ENCODE results near the gene NPBWR2.

Gene NPBWR2

GRCh38 chr20:64148581-64148980, 41.2 kb upstream of the NPBWR2 start:
- TF ChIP-seq, protein P1, sequence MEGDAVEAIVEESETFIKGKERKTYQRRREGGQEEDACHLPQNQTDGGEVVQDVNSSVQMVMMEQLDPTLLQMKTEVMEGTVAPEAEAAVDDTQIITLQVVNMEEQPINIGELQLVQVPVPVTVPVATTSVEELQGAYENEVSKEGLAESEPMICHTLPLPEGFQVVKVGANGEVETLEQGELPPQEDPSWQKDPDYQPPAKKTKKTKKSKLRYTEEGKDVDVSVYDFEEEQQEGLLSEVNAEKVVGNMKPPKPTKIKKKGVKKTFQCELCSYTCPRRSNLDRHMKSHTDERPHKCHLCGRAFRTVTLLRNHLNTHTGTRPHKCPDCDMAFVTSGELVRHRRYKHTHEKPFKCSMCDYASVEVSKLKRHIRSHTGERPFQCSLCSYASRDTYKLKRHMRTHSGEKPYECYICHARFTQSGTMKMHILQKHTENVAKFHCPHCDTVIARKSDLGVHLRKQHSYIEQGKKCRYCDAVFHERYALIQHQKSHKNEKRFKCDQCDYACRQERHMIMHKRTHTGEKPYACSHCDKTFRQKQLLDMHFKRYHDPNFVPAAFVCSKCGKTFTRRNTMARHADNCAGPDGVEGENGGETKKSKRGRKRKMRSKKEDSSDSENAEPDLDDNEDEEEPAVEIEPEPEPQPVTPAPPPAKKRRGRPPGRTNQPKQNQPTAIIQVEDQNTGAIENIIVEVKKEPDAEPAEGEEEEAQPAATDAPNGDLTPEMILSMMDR (conservative IDR thresholded peaks at IDR 0.05; ENCODE audit: low read depth, low read length): no peak
- H3K4me3 ChIP-seq (ENCODE audit: low read length): no peak overlapping the region
- no peak for DNase-seq (ENCODE audit: low read depth)

GRCh38 chr20:64146936-64147477, 39.6 kb upstream of the NPBWR2 start:
- no peak overlapping the region for H3K4me3 ChIP-seq (ENCODE audit: low read length)
- TF ChIP-seq, protein P1 (conservative IDR thresholded peaks at IDR 0.05; ENCODE audit: low read depth, low read length): no peak
- no peak for DNase-seq (ENCODE audit: low read depth)

DNA sequence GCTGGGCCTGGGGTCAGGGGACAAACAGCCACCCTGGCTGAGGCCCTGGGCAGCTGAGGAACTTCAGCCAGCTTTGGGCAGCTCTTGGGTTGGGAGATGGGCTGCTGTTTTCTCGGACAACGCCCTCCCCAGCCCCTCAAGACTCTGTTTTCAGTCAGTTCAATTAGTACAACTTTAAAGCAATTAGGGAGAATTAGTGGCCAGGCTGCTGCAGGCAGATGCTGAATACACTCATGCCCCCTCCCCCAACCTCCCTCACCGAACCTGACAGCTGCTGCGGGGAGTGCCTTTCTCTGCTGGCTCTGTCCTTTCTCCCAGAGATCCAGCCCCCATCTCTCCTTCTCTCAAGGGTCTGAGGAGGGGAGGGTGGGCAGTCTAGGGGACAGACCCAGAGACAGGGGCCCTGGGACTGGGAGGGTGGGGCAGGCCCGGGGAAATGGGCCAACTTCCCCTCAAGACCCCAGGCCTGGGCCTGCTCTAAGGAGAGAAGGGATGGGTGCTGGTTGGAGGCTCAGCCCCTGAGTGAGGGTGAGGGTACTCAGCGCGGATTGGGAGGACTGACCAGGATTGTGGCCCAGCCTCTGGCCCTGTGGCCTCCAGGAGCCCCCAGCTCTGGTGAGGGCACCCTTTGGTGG, 39.1 kb upstream of the NPBWR2 start:
- TF ChIP-seq, protein P1 (conservative IDR thresholded peaks at IDR 0.05; ENCODE audit: low read depth, low read length): no peak
- H3K4me3 ChIP-seq (ENCODE audit: low read length): no peak overlapping the region
- DNase-seq (ENCODE audit: low read depth): no peak

- no peak overlapping the region for H3K4me3 ChIP-seq (ENCODE audit: low read length)
- TF ChIP-seq, protein P1 (conservative IDR thresholded peaks at IDR 0.05; ENCODE audit: low read depth, low read length): peak; percentile 19
- no peak for DNase-seq (ENCODE audit: low read depth)
These were observed 38.3 kb upstream of the NPBWR2 start for GRCh38 chr20:64145458-64146300.

DNA sequence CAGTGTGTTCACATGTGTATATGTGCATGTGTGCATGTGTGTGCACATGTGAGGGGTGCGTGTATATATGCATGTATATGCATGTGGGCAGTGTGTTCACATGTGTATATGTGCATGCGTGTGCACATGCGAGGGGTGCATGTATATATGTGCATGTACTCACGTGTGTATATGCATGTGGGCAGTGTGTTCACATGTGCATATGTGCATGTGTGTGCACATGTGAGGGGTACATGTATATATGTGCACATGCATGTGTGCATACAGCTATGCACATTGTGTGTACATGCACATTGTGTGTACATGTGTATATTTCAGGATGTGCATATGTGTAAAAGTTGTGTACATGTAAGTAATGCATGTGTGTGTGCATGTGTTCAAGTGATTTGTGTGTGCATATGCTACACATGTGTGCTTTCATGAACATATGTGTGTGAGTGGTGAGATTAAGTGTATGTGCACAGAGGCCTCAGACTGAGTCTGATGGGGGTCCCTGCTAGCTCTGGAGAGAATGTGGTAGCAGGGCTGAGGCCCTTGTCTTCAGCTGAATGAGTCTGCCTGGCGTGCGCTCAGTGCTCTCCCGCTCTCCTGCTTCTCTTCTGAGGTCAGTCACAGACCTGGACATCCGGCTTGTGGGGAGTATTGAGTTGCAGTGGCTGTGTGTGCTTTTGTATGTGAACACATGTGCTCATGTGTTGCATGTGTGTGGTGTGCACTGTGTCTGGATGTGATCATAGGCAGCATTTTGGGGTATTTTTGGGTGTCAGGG, 37.0 kb upstream of the NPBWR2 start:
- TF ChIP-seq, protein P1 (conservative IDR thresholded peaks at IDR 0.05; ENCODE audit: low read depth, low read length): no peak
- no peak overlapping the region for H3K4me3 ChIP-seq (ENCODE audit: low read length)
- no peak for DNase-seq (ENCODE audit: low read depth)

GRCh38 chr20:64143018-64143801, 35.8 kb upstream of the NPBWR2 start:
- no peak overlapping the region for H3K4me3 ChIP-seq (ENCODE audit: low read length)
- no peak for DNase-seq (ENCODE audit: low read depth)
- TF ChIP-seq, protein P1 (conservative IDR thresholded peaks at IDR 0.05; ENCODE audit: low read depth, low read length): no peak
